A673 (cell line): Measurements from ENCODE around the gene TSHR. TPM values are rescaled to one million over a fixed set of nuclear protein-coding genes. Genes with fewer than 3 reads are reported as not detected.
A peak's percentile ranks its signal among the peaks of the same experiment; 100 is the strongest.

Source experiments
- BruUV-seq: library from RNA; stranded (reverse); fragments of 400-500 nt; replicated peaks from 2 replicates; lab custom pipeline; 2021; lab: Mats Ljungman, UMichigan
- CTCF ChIA-PET: fragments of 300-600 bp; sonication (Branson Sonifier 250); formaldehyde crosslinking; loops from one replicate; lab custom pipeline; 2022; ENCODE audit warnings: antibody characterized with exemption; lab: Charles Lee
- POLR2A ChIA-PET: fragments of 300-600 bp; sonication (Branson Sonifier 250); formaldehyde crosslinking; loops from one replicate; lab custom pipeline; 2022; ENCODE audit warnings: antibody characterized with exemption; ENCODE audit not compliant: low non-redundant PET; lab: Charles Lee
- DNase-seq: peaks from one replicate; pipeline ENCODE4 v3.0.0-alpha.2; 2015; ENCODE audit warnings: low spot score
- H3K27ac ChIP-seq: fragments of 200-600 bp; sonication (generic); 2 replicates; pipeline ENCODE4 v1.5.1; 2016; ENCODE audit warnings: mixed run types, low read depth, mild to moderate bottlenecking, mixed read lengths, antibody characterized with exemption, low read length; ENCODE audit not compliant: poor library complexity, severe bottlenecking
- H3K27me3 ChIP-seq: fragments of 200-600 bp; sonication (generic); replicated peaks from 2 replicates; pipeline ENCODE4 v1.6.1; 2017; ENCODE audit warnings: mixed run types, low read depth, mild to moderate bottlenecking, mixed read lengths, antibody characterized with exemption, low read length; ENCODE audit not compliant: insufficient read depth, poor library complexity
- H3K36me3 ChIP-seq: fragments of 200-600 bp; sonication (generic); 2 replicates; pipeline ENCODE4 v1.6.1; 2016; ENCODE audit warnings: mixed run types, mild to moderate bottlenecking, mixed read lengths, antibody characterized with exemption, low read length; ENCODE audit not compliant: insufficient read depth, poor library complexity, severe bottlenecking
- H3K4me1 ChIP-seq: fragments of 200-600 bp; sonication (generic); 2 replicates; pipeline ENCODE4 v1.6.1; 2017; ENCODE audit warnings: mixed run types, mild to moderate bottlenecking, mixed read lengths, antibody characterized with exemption, low read length; ENCODE audit not compliant: insufficient read depth, poor library complexity, severe bottlenecking
- H3K4me3 ChIP-seq: fragments of 200-600 bp; sonication (generic); 2 replicates; pipeline ENCODE4 v1.5.1; 2016; ENCODE audit warnings: low read depth, mixed run types, mild to moderate bottlenecking, mixed read lengths, low read length; ENCODE audit not compliant: poor library complexity, severe bottlenecking
- H3K9me3 ChIP-seq: fragments of 200-600 bp; sonication (generic); 2 replicates; pipeline ENCODE4 v1.6.1; 2016; ENCODE audit warnings: mixed run types, low read depth, mild to moderate bottlenecking, mixed read lengths, antibody characterized with exemption, low read length; ENCODE audit not compliant: poor library complexity, severe bottlenecking
- EZH2 ChIP-seq: fragments of 200-600 bp; sonication (generic); IDR thresholded peaks from 2 replicates; pipeline ENCODE4 v1.6.1; 2017; ENCODE audit warnings: borderline replicate concordance, low read depth, mild to moderate bottlenecking, mixed read lengths, antibody characterized with exemption, low read length; ENCODE audit not compliant: poor library complexity, severe bottlenecking
- intact Hi-C: fragments of 100-400 bp; cut with micrococcal nuclease; formaldehyde crosslinking; loops from one replicate; pipeline ENCODE4 v1.10.0; 2022; ENCODE audit not compliant: unreplicated experiment
- total RNA-seq: library from RNA; stranded (reverse); gene quantifications from 2 replicates; pipeline ENCODE4 v1.2.3, GENCODE V29; 2021
- TF ChIP-seq, protein P1 (sequence below): fragments of 300-800, 200-600 bp; sonication (generic); conservative IDR thresholded peaks from 2 replicates; pipeline ENCODE4 v1.5.1; 2017; ENCODE audit warnings: low read depth, mild to moderate bottlenecking, antibody characterized with exemption, low read length, moderate library complexity, mixed read lengths

Gene TSHR
- total RNA-seq, 1 experiment from 2014 or later: not detected

DNA sequence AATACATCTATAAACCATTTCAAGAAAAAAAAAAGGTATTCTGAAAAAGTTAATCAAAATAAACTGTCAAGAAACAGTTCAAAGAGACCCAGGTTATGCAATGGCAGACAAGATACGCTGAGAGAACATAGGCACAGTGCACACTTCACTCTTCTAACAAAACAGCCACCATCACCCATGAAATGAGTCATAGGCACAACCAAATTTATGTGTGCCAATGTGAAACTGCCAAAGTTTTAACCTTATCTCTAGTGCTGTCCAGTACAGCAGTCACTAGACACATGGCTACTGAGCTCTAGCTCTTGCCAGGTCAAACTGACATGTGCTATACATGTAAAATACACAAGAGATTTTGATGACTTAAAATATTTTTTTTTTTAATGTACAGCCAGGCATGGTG, 15.3 kb upstream of the TSHR start:
- no TSS peak for BruUV-seq
- Histone ChIP-seq H3K4me3 (no peak overlapping the region), H3K4me1 (peaks cover 4% of the 10 kb centered on the region), H3K36me3 (no peaks in the 10 kb centered on the region), H3K27me3 (no peaks in the 10 kb centered on the region), H3K9me3 (no peaks in the 10 kb centered on the region), H3K27ac (no peak overlapping the region)
- no peak for TF ChIP-seq EZH2
- TF ChIP-seq, protein P1, sequence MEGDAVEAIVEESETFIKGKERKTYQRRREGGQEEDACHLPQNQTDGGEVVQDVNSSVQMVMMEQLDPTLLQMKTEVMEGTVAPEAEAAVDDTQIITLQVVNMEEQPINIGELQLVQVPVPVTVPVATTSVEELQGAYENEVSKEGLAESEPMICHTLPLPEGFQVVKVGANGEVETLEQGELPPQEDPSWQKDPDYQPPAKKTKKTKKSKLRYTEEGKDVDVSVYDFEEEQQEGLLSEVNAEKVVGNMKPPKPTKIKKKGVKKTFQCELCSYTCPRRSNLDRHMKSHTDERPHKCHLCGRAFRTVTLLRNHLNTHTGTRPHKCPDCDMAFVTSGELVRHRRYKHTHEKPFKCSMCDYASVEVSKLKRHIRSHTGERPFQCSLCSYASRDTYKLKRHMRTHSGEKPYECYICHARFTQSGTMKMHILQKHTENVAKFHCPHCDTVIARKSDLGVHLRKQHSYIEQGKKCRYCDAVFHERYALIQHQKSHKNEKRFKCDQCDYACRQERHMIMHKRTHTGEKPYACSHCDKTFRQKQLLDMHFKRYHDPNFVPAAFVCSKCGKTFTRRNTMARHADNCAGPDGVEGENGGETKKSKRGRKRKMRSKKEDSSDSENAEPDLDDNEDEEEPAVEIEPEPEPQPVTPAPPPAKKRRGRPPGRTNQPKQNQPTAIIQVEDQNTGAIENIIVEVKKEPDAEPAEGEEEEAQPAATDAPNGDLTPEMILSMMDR: no peak
- ChIA-PET CTCF (no interaction called here), POLR2A (no interaction called here)
- DNase-seq: no peak
- intact Hi-C loops: no loop called here

DNA sequence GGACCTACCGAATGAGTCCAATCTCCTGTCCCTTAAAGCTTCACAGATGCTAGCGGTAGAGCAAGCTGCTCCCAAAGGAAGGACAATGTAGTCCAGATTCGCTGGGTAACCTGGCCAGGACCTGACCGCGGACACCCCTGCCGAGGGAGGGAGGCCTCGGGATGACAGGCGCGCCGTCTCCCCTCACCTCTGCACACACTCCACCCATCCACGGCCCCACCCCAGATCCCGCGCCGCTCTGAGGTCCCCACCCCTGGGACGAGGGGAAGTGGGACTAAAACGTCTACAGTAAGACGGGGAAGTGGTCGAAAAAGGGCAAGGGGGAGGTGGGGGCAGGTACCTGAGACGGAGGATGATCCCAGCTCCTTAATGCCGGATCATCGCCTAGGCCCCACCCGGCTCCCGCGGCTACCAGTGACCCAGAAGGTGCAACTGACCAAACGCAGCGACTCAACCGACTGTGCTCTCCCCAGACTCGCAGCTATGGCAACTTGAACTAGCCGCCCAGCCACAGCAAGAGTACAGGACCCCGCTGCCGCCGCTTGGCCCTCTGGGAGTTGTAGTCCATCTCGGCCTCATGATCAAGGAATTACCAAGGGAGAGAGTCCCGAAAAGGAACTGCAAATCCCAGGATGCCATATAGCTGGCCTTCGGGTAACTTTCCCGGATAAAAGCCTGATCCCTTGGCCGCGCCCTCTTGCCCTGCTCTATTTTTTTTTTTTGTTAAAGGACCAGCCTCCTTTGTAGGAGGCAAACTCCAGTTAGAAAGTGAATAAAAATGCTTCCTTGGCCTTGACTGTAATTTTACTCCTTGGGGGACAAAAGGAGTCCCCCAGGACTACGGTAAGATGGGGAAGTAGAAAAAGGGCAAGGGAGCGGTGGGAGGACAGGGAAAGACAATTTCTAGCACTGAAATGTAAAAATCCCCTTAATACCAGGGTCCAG, 13.9 kb upstream of the TSHR start, which contains the start of gene CEP128:
CEP128 (minus strand) TSS at position 498 of the 945 bp plus-strand sequence.
- POLR2A ChIA-PET: no interaction called here
- Histone ChIP-seq H3K4me1 (peaks cover 4% of the 10 kb centered on the region), H3K27ac (peak within 1 kb of the TSS; percentile 48), H3K9me3 (no peaks in the 10 kb centered on the region), H3K27me3 (no peaks in the 10 kb centered on the region), H3K4me3 (peak within 1 kb of the TSS; percentile 83), H3K36me3 (no peaks in the 10 kb centered on the region)
- CTCF ChIA-PET: no interaction called here
- TSS peak; percentile 57 for BruUV-seq
- intact Hi-C loops: no loop called here
- TF ChIP-seq, protein P1: no peak
- TF ChIP-seq EZH2: no peak
- peak; percentile 97 for DNase-seq

DNA sequence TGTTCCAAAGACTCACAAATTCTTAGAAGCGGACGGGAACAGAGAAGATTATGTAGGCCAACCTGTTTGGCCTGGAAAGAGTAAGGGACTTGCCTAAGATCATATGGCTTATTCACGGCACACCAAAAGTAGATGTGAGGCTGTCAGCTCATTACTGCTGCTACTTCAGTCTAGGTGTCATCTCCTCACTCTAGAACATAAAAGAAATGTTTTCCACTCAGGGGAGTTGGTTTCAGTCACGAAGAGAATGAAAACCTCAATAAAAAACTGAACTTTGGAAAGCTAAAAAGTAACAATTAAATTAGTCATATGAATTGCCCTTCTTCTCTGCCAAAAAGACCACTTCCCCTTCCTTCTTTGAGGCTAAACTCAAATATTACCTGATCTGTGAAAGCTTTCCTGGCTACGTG, 13.2 kb upstream of the TSHR start:
- ChIA-PET POLR2A (no interaction called here), CTCF (no interaction called here)
- Histone ChIP-seq H3K27ac (peak overlapping the region; percentile 18), H3K4me1 (peaks cover 4% of the 10 kb centered on the region), H3K4me3 (peak overlapping the region; percentile 83), H3K27me3 (no peaks in the 10 kb centered on the region), H3K36me3 (no peaks in the 10 kb centered on the region), H3K9me3 (no peaks in the 10 kb centered on the region)
- no peak for DNase-seq
- BruUV-seq: no TSS peak
- TF ChIP-seq, protein P1: no peak
- no peak for TF ChIP-seq EZH2
- intact Hi-C loops: no loop called here
